ENCODE results near the gene RUNX2.

The RUNX2 gene

DNA sequence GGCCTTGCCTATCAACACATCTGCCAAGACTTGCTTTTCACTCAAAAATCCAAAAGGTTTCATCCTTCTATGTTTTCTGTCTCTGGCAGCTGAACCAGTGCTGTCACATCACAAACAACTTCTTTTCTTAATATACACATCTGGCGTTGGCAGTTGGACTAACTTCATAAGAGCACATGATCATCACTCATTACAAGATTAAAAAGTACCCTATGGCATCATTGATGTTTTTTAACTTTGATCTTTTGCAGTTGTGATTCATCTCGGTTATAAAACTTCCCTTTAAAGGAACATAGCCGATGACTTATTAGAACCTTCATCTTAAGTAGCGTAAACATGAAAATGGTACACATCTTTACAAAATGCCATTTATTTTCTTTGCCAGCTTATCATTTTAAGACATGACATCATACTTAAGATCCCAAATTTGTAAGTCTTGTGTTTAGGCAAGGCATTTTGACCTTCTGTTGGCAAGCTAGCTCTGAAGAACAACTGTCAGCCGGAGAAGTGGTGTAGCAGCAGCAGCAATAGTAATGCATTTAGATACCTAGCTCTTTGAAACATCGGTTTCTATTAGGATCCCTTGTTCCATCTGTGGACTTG, 113.8 kb downstream of the RUNX2 start:
- no peak for DNase-seq (ENCODE audit: low spot score)
- TF ChIP-seq, protein P1, sequence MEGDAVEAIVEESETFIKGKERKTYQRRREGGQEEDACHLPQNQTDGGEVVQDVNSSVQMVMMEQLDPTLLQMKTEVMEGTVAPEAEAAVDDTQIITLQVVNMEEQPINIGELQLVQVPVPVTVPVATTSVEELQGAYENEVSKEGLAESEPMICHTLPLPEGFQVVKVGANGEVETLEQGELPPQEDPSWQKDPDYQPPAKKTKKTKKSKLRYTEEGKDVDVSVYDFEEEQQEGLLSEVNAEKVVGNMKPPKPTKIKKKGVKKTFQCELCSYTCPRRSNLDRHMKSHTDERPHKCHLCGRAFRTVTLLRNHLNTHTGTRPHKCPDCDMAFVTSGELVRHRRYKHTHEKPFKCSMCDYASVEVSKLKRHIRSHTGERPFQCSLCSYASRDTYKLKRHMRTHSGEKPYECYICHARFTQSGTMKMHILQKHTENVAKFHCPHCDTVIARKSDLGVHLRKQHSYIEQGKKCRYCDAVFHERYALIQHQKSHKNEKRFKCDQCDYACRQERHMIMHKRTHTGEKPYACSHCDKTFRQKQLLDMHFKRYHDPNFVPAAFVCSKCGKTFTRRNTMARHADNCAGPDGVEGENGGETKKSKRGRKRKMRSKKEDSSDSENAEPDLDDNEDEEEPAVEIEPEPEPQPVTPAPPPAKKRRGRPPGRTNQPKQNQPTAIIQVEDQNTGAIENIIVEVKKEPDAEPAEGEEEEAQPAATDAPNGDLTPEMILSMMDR (IDR thresholded peaks at IDR 0.05; ENCODE audit: extremely low read depth, missing control alignments): no peak

DNA sequence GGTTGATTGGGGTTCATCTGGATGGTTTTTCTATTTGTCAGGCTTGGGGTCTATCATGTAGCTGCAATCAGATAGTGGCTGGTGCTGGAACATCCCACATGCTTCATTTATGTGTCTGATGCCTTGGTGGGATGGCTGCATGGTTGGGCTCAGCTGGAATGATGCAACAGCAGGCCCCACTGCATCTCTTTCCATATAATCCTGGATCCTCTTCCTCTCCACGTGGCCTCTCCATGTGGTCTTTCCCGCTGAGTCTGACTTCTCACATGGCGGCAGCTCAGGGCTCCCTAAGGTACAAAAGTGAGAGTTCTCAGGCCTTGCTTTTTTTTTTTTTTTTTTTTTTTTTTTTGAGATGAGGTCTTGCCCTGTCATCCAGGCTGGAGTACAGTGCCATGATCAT, 114.6 kb downstream of the RUNX2 start:
- TF ChIP-seq, protein P1 (IDR thresholded peaks at IDR 0.05; ENCODE audit: extremely low read depth, missing control alignments): no peak
- DNase-seq (ENCODE audit: low spot score): no peak

DNA sequence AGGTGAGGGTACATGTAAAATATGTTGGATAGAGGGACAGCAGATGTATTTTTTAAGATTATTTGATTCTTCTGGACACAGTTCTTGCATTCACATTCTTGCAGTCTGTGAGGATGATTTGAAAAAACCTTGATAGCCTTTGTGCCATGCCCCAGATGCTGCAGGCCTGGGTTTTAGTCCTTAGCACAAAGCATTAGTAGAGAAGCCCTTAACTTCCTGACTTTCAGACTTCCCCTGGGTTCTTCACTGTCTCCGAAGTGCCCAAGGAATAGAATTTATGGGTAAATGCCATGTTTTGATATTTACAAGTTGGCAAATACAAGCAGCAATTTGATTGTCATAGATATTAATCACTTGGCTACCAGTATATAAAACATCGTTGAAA, 117.2 kb downstream of the RUNX2 start:
- no peak for DNase-seq (ENCODE audit: low spot score)
- TF ChIP-seq, protein P1 (IDR thresholded peaks at IDR 0.05; ENCODE audit: extremely low read depth, missing control alignments): no peak

DNA sequence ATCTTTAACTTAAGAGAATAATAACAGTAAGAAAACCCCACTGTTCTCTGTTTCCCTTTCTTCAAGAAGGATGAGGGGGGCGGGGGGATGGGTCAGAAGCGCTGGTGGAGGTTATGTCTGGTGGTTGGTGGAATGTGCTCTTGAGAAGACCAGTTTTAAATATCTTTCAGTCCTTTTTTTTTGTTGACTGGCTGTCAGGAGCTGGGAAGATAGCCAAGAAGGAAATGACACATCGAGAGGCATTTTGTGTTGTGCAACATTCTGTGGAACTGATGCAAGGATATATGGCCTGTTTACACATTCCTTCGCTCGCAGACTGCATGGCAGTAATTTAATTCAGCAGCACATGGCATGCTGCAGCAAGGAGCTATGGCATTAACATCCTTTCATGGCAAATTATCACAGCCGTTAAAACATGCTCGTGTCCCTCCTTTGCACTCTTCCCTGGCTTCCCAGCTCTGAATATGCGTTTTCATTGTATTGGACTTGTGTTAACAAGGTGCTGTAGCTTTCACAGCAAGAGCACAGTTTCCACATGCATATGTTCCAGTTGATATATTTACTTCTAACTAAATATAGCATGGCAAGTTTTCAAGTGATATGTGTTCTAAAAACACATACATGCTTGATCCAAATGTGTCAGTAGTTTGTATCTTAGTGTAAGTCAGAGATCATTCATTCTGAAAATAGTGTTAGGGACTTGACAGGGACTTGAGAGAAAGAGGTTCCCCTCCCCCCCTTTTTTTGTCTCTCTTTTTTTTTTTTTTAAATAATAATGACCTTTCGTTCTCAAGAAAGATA, 117.8 kb downstream of the RUNX2 start:
- TF ChIP-seq, protein P1 (IDR thresholded peaks at IDR 0.05; ENCODE audit: extremely low read depth, missing control alignments): no peak
- no peak for DNase-seq (ENCODE audit: low spot score)

DNA sequence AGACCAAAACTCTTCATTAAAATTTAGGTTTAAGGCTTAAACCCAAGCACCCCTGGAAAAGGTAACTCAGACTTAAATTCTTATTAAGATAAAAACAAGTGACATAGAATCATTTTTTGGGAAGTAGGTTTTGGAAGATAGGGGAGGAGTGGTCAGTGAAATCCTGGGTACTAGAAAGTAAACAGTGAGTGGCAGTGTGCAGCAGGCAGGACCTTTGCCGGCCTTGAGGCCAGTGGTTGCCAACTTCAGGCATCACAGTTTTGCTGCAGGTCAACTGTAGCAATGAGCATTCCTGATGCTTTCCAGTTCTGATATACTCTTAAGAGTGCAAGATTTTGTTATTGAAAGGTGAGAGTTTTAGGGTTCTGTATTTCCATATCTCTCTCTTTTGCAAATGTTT, 118.9 kb downstream of the RUNX2 start:
- TF ChIP-seq, protein P1 (IDR thresholded peaks at IDR 0.05; ENCODE audit: extremely low read depth, missing control alignments): no peak
- no peak for DNase-seq (ENCODE audit: low spot score)

DNA sequence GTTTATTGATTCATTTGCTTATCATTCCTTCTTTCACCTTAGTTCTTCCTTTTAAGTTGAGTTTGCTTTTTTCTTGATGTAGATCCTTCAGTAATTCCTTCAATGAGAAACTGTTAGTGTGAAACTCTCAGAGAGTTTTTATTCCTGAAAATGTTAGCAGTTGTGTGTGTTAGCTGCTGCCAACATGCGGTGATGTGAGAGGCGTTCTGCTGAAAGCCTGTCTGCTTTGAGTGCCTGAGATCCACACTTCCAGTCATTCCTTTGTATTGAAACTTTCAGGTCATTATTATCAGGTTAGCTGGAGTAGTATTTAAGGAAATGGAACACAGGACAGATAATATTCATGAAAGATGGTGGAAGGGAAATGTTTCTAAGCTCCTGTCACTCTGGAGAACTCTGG, 119.6 kb downstream of the RUNX2 start:
- TF ChIP-seq, protein P1 (IDR thresholded peaks at IDR 0.05; ENCODE audit: extremely low read depth, missing control alignments): no peak
- no peak for DNase-seq (ENCODE audit: low spot score)
